Activated CD8-positive, alpha-beta memory T cell treated with anti-CD3 and anti-CD28 coated beads for 48 hours (primary cell): ENCODE data around the gene ATP6AP1.

ENCODE experiments used
- DNase-seq, 3 experiments: peaks; one replicate each; pipeline ENCODE4 v3.0.0-alpha.2; 2020; ENCODE audit warnings: low read depth in 2 of 3, low spot score in 2 of 3

ATP6AP1 gene

GRCh38 chrX:154426916-154427770, 1.3 kb upstream of the ATP6AP1 start:
- no peak for DNase-seq

DNA sequence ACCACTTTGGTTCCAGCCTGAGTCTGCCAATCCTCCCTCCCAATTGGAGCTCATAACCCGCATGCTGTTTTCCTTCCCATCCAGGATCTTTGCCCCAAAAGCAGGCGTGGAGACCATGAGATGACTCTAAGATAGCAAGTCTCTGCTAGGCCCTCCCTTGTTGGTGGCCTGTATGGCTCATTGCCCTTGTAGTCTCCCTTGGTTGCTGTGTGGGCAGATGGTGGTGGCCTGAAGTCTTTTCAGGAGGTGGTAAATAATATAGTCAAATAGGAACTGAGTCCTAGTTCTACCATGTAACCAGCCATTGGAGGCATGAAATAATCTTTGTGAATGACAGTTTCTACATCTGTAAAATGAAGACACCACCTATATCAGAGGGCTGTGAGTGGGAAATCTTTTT, 1.2 kb downstream of the ATP6AP1 start:
- DNase-seq, result no peak

DNA sequence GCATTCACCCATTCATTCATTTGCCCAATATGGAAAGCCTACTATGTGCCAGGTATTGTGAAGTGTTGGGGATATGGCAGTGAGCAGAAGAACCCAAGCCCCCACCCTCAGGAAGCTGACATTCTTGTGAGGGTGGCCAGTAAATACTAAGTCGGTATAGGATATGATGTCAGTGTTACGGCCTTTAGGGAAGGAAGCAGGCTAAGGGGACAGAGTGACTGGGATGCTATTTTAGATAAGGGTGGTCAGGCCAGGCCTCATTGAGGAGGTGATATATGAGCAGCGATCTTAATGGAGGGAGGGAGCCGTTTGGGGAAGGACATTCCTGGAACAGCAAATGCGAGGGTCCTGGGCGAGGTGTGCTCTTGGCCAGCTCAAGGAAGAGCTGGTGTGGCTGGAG, 2.0 kb downstream of the ATP6AP1 start:
- DNase-seq, result no peak

DNA sequence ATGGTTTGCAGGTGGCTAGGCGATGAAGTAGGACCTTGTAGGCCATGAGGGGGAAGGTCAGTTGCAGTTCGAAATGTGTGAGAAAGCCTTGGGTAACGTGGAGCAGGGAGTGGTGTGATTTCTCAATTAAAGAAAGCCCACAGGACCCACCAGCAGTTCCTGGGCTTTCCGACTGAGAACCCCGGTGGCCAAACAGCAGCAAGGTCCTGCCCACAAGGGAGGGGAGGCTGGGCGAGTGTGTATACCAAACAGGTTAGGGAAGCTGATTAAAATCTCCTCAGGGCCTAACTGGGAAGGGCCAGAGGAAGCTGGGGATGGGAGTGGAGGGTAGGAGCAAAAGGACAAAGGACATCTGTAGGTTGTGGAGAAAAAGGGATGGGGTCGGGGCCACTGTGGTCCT, 2.4 kb downstream of the ATP6AP1 start:
- DNase-seq, result no peak

- DNase-seq, result no peak
These were observed 2.9 kb downstream of the ATP6AP1 start for GRCh38 chrX:154431341-154431740.

- no peak for DNase-seq
These were observed 3.7 kb downstream of the ATP6AP1 start for GRCh38 chrX:154432210-154432609.

- no peak for DNase-seq
These were observed 5.1 kb downstream of the ATP6AP1 start for GRCh38 chrX:154433605-154434004.

DNA sequence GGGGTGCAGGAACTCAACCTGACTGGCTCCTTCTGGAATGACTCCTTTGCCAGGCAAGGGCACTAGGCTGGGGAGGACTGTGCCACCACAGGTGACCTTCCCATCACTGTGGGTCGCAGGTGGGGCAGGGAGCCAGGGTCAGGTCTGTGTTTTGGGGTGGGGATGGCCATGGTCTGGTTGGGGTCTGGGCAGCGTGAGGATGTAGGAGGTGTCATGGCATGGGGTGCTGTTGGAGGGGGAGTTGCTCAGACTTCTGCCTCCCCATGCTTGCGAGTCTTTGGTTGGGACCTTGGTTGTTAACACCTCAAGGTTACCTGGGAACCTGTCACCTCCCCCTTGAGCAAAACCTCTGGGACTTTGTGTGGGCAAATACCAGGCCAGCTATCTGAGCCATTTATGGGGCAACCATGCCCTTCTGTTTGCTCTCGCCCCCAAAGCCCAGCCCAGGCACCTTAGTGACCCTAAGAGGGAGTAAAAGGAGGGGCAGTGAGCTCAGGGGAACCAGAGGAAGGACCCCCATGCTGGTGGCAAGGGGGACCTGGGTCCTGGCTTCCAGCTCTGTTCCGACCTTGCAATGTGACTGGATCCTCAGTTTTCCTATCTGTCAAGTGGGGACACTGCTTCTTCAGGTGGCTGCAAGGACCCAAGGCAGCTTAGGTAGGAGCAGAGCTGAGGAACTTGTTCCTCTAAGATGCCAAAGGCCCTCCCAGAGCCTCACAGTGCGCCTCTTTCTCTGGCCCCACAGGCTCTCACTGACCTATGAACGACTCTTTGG, 6.1 kb downstream of the ATP6AP1 start:
- no peak for DNase-seq

DNA sequence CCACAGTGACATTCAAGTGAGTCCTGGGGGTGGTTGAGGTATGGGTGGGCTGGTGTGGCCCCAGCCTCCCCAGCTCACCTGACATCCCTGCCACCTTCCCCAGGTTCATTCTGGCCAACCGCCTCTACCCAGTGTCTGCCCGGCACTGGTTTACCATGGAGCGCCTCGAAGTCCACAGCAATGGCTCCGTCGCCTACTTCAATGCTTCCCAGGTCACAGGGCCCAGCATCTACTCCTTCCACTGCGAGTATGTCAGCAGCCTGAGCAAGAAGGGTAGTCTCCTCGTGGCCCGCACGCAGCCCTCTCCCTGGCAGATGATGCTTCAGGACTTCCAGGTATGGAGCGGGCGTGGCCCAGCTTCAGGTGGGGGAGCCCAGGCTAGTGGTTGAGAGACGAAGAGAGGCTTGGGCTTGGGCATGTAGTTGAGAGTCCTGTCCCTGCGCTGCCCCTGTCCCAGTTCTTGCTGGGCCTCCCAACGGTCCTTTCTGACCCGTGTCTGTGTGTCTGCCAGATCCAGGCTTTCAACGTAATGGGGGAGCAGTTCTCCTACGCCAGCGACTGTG, 6.8 kb downstream of the ATP6AP1 start:
- DNase-seq, result no peak

DNA sequence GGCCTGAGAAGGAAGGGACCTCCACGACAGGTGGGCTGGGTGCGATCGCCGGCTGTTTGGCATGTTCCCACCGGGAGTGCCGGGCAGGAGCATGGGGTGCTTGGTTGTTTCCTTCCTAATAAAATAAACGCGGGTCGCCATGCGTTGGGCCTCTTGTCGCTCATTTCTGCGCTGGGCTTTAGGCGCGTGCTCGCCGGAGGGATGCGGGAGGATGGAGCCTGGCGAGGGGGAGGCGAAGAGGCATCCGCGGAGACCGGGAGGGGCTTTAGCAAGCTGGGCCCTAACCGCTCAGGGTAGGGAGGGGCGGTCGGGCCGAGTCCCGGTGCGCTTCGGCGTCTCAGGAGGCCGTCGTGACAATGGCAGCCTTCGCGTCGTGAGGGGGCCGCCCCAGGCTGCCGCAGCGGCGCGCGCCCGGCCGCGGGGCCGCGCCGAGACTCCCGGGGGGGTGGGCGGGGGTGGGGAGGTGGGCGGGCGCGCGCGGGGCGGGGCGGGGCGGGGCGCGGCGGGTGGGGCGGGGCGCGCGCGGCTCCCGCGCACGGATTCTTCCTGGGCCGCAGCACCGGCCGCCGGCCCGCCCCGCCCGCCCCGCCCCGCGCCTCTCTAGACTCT, 8.0 kb downstream of the ATP6AP1 start:
- no peak for DNase-seq

- peak in 1 of 3 experiments; percentile 41 for DNase-seq
These were observed 8.7 kb downstream of the ATP6AP1 start, which contains the start of gene GDI1 for GRCh38 chrX:154436983-154437752. TSS of gene GDI1 (plus strand) at chrX:154437154. CDS start at chrX:154437255, 101 bp downstream.

DNA sequence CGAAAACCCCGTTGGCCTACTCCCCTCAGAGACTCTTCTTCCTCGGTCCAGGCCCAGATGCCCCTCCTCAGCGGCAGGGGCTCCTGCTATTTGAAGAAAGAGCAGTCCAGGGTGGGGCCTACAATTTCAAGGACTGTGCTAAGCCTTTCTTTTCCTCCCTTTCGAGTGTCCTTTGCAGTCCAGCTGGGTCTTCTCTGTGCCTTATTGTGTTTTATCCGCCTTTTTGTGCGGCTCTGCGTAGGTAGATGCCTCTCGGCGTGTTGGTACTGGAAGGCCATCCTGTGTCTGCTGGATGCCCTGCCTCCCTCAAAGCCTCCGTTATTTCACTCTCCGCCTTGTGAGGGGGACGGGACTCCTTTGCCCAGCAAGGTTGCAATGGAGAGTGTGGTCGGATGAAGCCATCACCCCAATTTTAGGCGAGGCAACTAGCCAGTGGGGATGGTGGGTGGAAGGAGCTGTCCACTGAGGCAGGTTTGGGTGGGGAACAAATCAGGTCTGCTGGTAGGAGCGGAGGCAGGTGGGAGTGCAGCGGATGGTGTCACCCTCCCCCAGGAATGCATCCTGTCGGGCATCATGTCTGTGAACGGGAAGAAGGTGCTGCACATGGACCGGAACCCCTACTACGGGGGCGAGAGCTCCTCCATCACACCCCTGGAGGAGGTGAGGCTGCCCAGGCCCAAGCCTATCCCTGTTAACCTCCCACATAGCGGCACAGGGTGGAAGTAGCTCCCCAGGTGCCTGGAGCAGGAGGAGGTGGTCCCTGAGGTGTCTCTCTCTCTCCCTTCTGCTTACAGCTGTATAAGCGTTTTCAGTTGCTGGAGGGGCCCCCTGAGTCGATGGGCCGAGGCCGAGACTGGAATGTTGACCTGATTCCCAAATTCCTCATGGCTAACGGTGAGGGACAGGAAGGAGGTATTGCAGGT, 9.8 kb downstream of the ATP6AP1 start:
- no peak for DNase-seq

- DNase-seq, result no peak
These were observed 11.4 kb downstream of the ATP6AP1 start for GRCh38 chrX:154439841-154440240.

DNA sequence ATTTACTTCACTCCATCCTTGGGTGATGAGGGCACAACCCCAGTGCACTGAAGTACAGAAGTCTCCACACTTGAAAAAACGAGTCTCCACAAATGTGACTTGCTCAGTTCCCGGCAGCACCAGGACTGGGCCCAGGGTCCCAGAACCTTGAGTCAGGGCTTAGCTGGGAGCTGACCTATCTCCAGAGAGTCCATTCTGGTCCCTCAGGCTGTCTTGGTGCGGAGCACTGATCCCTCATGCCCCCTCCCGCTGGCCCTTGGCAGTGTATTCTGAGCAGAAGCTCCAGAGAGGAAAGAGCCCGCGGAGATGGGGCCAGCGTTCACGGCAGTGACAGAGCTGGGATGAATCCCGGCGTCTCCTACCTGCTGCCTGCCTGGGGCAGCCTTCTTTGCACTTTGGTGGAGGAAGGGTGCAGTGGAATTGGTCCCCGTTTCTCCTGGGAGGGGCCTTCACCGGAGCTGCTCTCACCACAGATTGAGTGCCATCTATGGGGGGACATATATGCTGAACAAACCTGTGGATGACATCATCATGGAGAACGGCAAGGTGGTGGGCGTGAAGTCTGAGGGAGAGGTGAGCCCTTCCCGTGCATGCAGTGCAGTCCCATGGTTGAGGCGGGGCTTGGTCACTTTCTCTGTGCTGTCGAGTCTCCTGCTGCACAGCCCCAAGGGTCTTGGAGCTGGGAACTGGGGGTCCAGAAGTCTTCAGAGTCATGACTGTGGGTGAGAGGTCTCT, 12.3 kb downstream of the ATP6AP1 start:
- DNase-seq, result no peak

DNA sequence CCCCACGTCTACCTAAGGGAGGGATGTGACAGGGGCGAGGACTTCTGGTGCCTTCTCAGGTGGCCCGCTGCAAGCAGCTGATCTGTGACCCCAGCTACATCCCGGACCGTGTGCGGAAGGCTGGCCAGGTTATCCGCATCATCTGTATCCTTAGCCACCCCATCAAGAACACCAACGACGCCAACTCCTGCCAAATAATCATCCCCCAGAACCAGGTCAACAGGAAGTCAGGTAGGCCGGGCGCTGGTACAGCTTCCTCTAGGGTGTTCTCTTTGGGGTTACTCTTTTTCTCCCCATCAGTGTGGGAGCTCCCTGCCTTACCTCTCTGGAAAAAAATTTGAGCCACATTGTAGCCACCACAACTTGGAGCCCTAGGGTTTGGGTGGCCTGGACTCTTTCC, 13.1 kb downstream of the ATP6AP1 start:
- no peak for DNase-seq

DNA sequence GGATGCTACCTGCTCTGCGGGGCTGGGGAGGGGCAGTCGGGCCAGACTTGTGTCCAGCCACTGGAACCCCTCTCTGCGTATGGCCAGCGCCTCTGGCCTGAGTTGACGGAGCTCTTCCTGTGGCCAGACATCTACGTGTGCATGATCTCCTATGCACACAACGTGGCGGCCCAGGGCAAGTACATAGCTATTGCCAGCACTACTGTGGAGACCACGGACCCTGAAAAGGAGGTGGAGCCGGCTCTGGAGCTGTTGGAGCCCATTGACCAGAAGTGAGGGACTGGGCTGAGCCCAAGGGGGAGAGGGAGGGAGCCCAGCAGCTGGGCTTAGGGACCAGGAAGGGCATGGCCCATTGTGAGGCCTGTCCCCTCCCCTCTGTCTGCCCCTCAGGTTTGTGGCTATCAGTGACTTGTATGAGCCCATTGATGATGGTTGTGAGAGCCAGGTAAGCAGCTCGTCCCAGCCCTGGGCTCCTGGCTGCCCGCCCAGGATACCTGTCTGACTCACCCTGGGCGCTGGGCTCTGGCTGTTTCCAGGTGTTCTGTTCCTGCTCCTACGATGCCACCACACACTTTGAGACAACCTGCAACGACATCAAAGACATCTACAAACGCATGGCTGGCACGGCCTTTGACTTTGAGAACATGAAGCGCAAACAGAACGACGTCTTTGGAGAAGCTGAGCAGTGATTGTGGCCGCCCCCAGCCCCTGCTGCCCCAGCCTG, 13.7 kb downstream of the ATP6AP1 start:
- DNase-seq, result no peak

DNA sequence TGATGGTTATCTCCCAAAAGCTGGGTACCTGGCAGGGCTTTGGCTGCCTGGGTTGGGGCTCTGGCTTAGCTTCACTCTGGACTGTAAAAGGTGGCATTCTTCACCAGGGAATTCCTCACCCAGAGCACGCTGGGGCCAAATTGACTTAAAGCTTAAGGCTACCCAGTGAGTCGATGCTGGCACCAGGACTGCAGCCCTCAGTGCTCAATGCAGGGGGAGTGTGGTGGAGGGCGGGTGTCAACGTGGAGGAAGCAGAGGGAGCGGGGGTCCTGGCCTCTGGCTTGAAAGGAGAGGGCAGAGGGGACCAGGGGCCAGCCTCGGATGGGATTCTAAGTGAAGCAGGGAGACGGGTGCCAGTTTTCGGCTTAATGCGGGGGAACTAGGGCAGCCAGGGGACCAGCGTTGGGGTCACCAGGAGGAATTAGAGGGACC, 15.0 kb downstream of the ATP6AP1 start:
- no peak for DNase-seq
